Karpas-422 (cell line): ENCODE data around the gene GRK2. TPM values are rescaled to one million over a fixed set of nuclear protein-coding genes. Genes with fewer than 3 reads are reported as not detected.
A peak's percentile ranks its signal among the peaks of the same experiment; 100 is the strongest.
"Not testable (repeated sequence)": the region's sequence is repeated elsewhere in the genome, so short reads cannot be mapped to it uniquely, and the experiment has no call there.

Source experiments
- DNase-seq: peaks from one replicate; pipeline ENCODE4 v3.0.0-alpha.2; 2015
- H2AFZ ChIP-seq: fragments of 200-600 bp; sonication (generic); 2 replicates; pipeline ENCODE4 v1.6.1; 2014; ENCODE audit warnings: antibody characterized with exemption, low read length, mixed read lengths
- H3K27ac ChIP-seq: fragments of 200-600 bp; sonication (generic); 2 replicates; pipeline ENCODE4 v1.5.1; 2014; ENCODE audit warnings: mild to moderate bottlenecking, low read length, moderate library complexity
- H3K27me3 ChIP-seq: fragments of 200-600 bp; sonication (generic); 2 replicates; pipeline ENCODE4 v1.6.1; 2014; ENCODE audit warnings: low read length, mixed read lengths
- H3K36me3 ChIP-seq: fragments of 200-600 bp; sonication (generic); 2 replicates; pipeline ENCODE4 v1.6.1; 2014; ENCODE audit warnings: low read length, mixed read lengths; ENCODE audit not compliant: insufficient read depth
- H3K4me1 ChIP-seq: fragments of 200-600 bp; sonication (generic); 2 replicates; pipeline ENCODE4 v1.6.1; 2014; ENCODE audit warnings: mild to moderate bottlenecking, low read length, mixed read lengths
- H3K4me2 ChIP-seq: fragments of 200-600 bp; sonication (generic); 2 replicates; pipeline ENCODE4 v1.6.1; 2014; ENCODE audit warnings: low read length, low read depth, mild to moderate bottlenecking; ENCODE audit not compliant: poor library complexity, severe bottlenecking
- H3K4me3 ChIP-seq: fragments of 200-600 bp; sonication (generic); 2 replicates; pipeline ENCODE4 v1.5.1; 2014; ENCODE audit warnings: mild to moderate bottlenecking, antibody characterized with exemption, low read length, mixed read lengths
- H3K79me2 ChIP-seq: fragments of 200-600 bp; sonication (generic); 2 replicates; pipeline ENCODE4 v1.6.1; 2014; ENCODE audit warnings: mild to moderate bottlenecking, low read length, mixed read lengths
- H3K9ac ChIP-seq: fragments of 200-600 bp; sonication (generic); 2 replicates; pipeline ENCODE4 v1.6.0; 2014; ENCODE audit warnings: low read length
- H3K9me2 ChIP-seq: fragments of 200-600 bp; sonication (generic), shearing (Covaris generic); replicated peaks from 2 replicates; pipeline ENCODE4 v1.6.0; 2014; ENCODE audit warnings: mild to moderate bottlenecking, low read length, moderate library complexity; ENCODE audit not compliant: insufficient read depth
- H3K9me3 ChIP-seq: fragments of 300-700, 200-600 bp; sonication (generic); 2 replicates; pipeline ENCODE4 v1.6.1; 2014; ENCODE audit warnings: low read length, mixed read lengths
- H4K20me1 ChIP-seq: fragments of 200-600 bp; sonication (generic); 2 replicates; pipeline ENCODE4 v1.6.1; 2014; ENCODE audit warnings: mild to moderate bottlenecking, antibody characterized with exemption, low read length, low read depth; ENCODE audit not compliant: insufficient read depth
- total RNA-seq: library from RNA; depleted of rRNA; stranded (reverse); fragments of >200 nt; shearing (Covaris generic); gene quantifications from 2 replicates; pipeline ENCODE4 v1.2.3, GENCODE V29; 2014; ENCODE audit warnings: low replicate concordance; rRNA removed

The GRK2 gene
- total RNA-seq: 94.7 and 190 TPM in 2 replicates

DNA sequence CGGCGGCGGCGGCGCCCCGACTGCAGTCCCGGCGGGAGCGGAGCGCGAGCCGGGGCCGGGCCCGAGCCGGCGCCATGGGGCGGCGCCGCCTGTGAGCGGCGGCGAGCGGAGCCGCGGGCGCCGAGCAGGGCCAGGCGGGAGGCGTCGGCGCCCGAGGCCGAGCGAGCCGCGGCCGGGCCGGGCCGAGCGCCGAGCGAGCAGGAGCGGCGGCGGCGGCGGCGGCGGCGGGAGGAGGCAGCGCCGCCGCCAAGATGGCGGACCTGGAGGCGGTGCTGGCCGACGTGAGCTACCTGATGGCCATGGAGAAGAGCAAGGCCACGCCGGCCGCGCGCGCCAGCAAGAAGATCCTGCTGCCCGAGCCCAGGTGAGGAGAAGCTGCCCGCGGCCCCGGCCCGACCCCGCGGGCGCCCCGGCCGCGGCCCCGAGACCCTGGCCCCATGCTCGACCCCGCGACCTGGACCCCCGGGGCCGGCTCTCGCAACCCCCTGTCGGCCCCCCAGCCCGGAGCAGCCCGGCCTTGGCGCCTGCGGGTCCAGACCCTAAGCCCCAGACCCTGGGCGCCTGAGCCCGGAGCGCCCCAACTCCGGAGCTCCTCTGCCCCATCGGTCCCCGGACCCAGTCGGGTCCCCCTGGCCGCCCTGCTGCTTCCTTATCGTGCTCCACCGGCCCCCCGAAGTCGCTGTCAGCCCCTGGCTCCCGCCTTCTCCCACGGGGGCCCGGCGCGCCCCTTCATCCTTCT is at the start of gene GRK2:
TSS of gene GRK2 (plus strand) at position 25 of the 739 bp plus-strand sequence. CDS start at position 252, 227 bp downstream.
- peaks cover 7% of the 10 kb centered on the region; the same call in 1 of the 2 replicates for H4K20me1 ChIP-seq
- peak within 1 kb of the TSS; percentile 86 for H3K4me2 ChIP-seq
- H3K27ac ChIP-seq: peak within 1 kb of the TSS; percentile 96
- no peaks in the 10 kb centered on the region for H3K27me3 ChIP-seq
- peak within 1 kb of the TSS; percentile 89 for H3K9ac ChIP-seq
- peak; percentile 86 for DNase-seq
- H3K4me1 ChIP-seq: peaks cover 56% of the 10 kb centered on the region
- H2AFZ ChIP-seq: no peak within 1 kb of the TSS
- peaks cover 11% of the 10 kb centered on the region; the same call in 1 of the 2 replicates for H3K36me3 ChIP-seq
- peaks cover 46% of the 10 kb centered on the region for H3K79me2 ChIP-seq
- H3K9me2 ChIP-seq: no peaks in the 10 kb centered on the region
- H3K9me3 ChIP-seq: no peaks in the 10 kb centered on the region
- peak within 1 kb of the TSS; percentile 87 for H3K4me3 ChIP-seq

- Histone ChIP-seq H3K9me3 (no peaks in the 10 kb centered on the region), H3K4me3 (no peak overlapping the region), H3K9me2 (no peaks in the 10 kb centered on the region), H3K36me3 (peaks cover 47% of the 10 kb centered on the region), H3K79me2 (peaks cover 12% of the 10 kb centered on the region), H3K4me1 (no peaks in the 10 kb centered on the region), H3K4me2 (no peak overlapping the region), H4K20me1 (no peaks in the 10 kb centered on the region), H3K9ac (no peak overlapping the region), H3K27ac (no peak overlapping the region), H2AFZ (no peak overlapping the region), H3K27me3 (no peaks in the 10 kb centered on the region)
- no peak for DNase-seq
Observed at GRCh38 chr11:67227726-67228125, 38.5 kb upstream of the GRK2 start.

DNA sequence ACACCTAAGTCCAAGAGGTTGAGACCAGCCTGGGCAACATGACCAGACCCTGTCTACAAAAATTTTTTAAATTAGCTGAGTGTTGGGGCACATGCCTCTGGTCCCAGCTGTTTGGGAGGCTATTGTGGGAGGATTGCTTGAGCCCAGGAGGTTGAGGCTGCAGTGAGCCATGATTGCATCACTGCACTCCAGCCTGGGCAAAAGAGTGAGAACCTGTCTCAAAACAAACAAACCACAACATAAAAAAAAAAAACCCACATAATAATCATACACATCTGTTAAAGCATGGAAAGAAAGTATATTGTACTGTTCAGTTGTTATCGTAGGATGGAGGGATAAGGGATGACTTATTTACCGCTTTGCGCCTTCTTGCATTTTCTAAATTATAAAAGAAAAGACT is 35.9 kb upstream of the GRK2 start:
- no peak overlapping the region for H2AFZ ChIP-seq
- peaks cover 6% of the 10 kb centered on the region for H3K4me1 ChIP-seq
- H3K27ac ChIP-seq: no peak overlapping the region
- no peaks in the 10 kb centered on the region for H3K27me3 ChIP-seq
- H3K4me2 ChIP-seq: no peak overlapping the region
- no peaks in the 10 kb centered on the region for H4K20me1 ChIP-seq
- no peak overlapping the region for H3K4me3 ChIP-seq
- H3K9ac ChIP-seq: no peak overlapping the region
- peaks cover 37% of the 10 kb centered on the region for H3K36me3 ChIP-seq
- H3K79me2 ChIP-seq: peaks cover 23% of the 10 kb centered on the region
- H3K9me3 ChIP-seq: no peaks in the 10 kb centered on the region
- H3K9me2 ChIP-seq: no peaks in the 10 kb centered on the region
- no peak for DNase-seq

GRCh38 chr11:67230886-67231285 is 35.4 kb upstream of the GRK2 start:
- peaks cover 23% of the 10 kb centered on the region for H3K79me2 ChIP-seq
- peaks cover 37% of the 10 kb centered on the region for H3K36me3 ChIP-seq
- no peak overlapping the region for H3K4me2 ChIP-seq
- no peaks in the 10 kb centered on the region for H3K9me3 ChIP-seq
- H2AFZ ChIP-seq: no peak overlapping the region
- no peak overlapping the region for H3K4me3 ChIP-seq
- H3K9ac ChIP-seq: no peak overlapping the region
- peaks cover 6% of the 10 kb centered on the region for H3K4me1 ChIP-seq
- no peaks in the 10 kb centered on the region for H3K27me3 ChIP-seq
- no peak overlapping the region for H3K27ac ChIP-seq
- DNase-seq: no peak
- no peaks in the 10 kb centered on the region for H3K9me2 ChIP-seq
- H4K20me1 ChIP-seq: no peaks in the 10 kb centered on the region

DNA sequence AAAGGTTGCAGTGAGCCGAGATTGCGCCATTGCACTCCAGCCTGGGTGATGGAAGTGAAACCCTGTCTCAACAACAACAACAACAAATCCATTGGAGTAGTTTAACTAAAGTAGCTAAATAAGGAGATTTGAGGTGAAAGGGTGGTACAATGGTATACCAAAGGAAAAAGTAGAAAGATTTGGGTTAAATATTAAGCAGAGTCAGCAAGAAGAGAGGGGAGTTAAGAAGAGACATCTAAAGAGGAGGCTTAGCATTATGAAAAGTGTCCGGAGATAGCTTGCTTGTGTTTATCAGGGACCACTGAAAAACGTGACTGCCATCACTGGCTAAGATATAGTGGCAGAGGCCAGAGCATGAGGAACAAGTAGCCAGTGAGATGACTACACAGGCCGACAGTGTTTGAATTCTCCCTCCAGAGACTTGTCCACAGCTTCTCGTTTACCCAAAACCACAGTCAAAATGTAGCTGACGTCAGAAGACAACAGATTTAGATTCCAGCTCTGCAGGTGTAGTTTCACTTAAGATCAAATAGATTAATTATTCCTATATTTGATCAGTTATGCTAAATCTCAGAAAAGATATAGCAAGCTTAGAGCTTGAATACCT is 32.6 kb upstream of the GRK2 start:
- no peak overlapping the region for H3K4me3 ChIP-seq
- H3K27ac ChIP-seq: peak overlapping the region; percentile 27; the same call in 1 of the 2 replicates
- no peak overlapping the region for H3K4me2 ChIP-seq
- no peak for DNase-seq
- peaks cover 22% of the 10 kb centered on the region for H3K36me3 ChIP-seq
- H3K27me3 ChIP-seq: no peaks in the 10 kb centered on the region
- peaks cover 23% of the 10 kb centered on the region for H3K4me1 ChIP-seq
- no peaks in the 10 kb centered on the region for H3K9me3 ChIP-seq
- peaks cover 27% of the 10 kb centered on the region for H3K79me2 ChIP-seq
- no peaks in the 10 kb centered on the region for H4K20me1 ChIP-seq
- no peak overlapping the region for H2AFZ ChIP-seq
- H3K9me2 ChIP-seq: no peaks in the 10 kb centered on the region
- H3K9ac ChIP-seq: no peak overlapping the region

GRCh38 chr11:67234571-67234970 is 31.7 kb upstream of the GRK2 start:
- not testable (repeated sequence) for H3K4me3 ChIP-seq, H3K4me2 ChIP-seq, H4K20me1 ChIP-seq, DNase-seq, H3K9me2 ChIP-seq, H3K27me3 ChIP-seq, H3K27ac ChIP-seq, H3K9ac ChIP-seq, H3K9me3 ChIP-seq, H2AFZ ChIP-seq
- peaks cover 14% of the 10 kb centered on the region for H3K36me3 ChIP-seq
- peaks cover 32% of the 10 kb centered on the region for H3K4me1 ChIP-seq
- H3K79me2 ChIP-seq: peaks cover 27% of the 10 kb centered on the region

DNA sequence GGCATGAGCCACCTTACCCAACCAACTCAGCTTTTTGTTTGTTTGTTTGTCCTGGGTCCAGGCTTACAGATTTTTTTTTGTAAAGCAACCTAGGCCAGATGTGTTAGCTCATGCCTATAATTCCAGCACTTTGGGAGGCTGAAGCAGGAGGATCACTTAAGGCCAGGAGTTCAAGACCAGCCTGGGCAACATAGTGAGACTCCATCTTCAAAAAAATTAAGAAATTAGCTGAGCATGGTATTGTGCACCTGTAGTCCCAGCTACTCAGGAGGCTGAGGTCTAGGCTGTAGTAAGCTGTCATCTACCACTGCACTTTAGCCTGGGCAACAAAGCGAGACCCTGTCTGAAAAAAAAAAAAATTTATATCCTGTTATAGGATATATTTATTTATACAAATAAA is 28.7 kb upstream of the GRK2 start:
- peaks cover 47% of the 10 kb centered on the region for H3K4me1 ChIP-seq
- no peaks in the 10 kb centered on the region for H3K9me2 ChIP-seq
- H3K27ac ChIP-seq: no peak overlapping the region
- H3K9me3 ChIP-seq: no peaks in the 10 kb centered on the region
- H3K4me3 ChIP-seq: no peak overlapping the region
- H2AFZ ChIP-seq: no peak overlapping the region
- DNase-seq: no peak
- no peak overlapping the region for H3K4me2 ChIP-seq
- no peaks in the 10 kb centered on the region for H3K27me3 ChIP-seq
- H3K9ac ChIP-seq: no peak overlapping the region
- H4K20me1 ChIP-seq: peaks cover 5% of the 10 kb centered on the region; the same call in 1 of the 2 replicates
- H3K36me3 ChIP-seq: peaks cover 8% of the 10 kb centered on the region
- H3K79me2 ChIP-seq: peaks cover 40% of the 10 kb centered on the region
